Rectal smooth muscle tissue (tissue), 1 donor: Measurements from ENCODE around the gene UBA5.
A peak's percentile ranks its signal among the peaks of the same experiment; 100 is the strongest.

Source experiments
- H3K27ac ChIP-seq: one replicate; pipeline ENCODE4 v1.7.0; 2013; ENCODE audit warnings: low read depth, low read length, inconsistent platforms
- H3K27me3 ChIP-seq: one replicate; pipeline ENCODE4 v1.7.0; 2013; ENCODE audit warnings: low read length; ENCODE audit not compliant: control insufficient read depth, insufficient read depth
- H3K36me3 ChIP-seq: one replicate; pipeline ENCODE4 v1.7.0; 2013; ENCODE audit warnings: low read length; ENCODE audit not compliant: control insufficient read depth, insufficient read depth
- H3K4me1 ChIP-seq: one replicate; pipeline ENCODE4 v1.7.0; 2013; ENCODE audit warnings: low read length; ENCODE audit not compliant: control insufficient read depth, insufficient read depth
- H3K4me3 ChIP-seq: one replicate; pipeline ENCODE4 v1.7.0; 2013; ENCODE audit warnings: low read length
- H3K9ac ChIP-seq: one replicate; pipeline ENCODE4 v1.7.0; 2013; ENCODE audit warnings: low read length

The UBA5 gene

GRCh38 chr3:132690040-132690439 is 29.9 kb downstream of the UBA5 start:
- no peaks in the 10 kb centered on the region for H3K4me1 ChIP-seq
- H3K9ac ChIP-seq: no peak overlapping the region
- H3K27ac ChIP-seq: no peak overlapping the region
- H3K27me3 ChIP-seq: no peaks in the 10 kb centered on the region
- no peak overlapping the region for H3K4me3 ChIP-seq
- H3K36me3 ChIP-seq: peaks cover 22% of the 10 kb centered on the region

GRCh38 chr3:132694991-132695390 is 34.9 kb downstream of the UBA5 start:
- Histone ChIP-seq H3K9ac (no peak overlapping the region), H3K4me3 (no peak overlapping the region), H3K27ac (no peak overlapping the region), H3K36me3 (peaks cover 13% of the 10 kb centered on the region), H3K27me3 (no peaks in the 10 kb centered on the region), H3K4me1 (no peaks in the 10 kb centered on the region)

GRCh38 chr3:132695422-132695821 is 35.3 kb downstream of the UBA5 start:
- H3K27ac ChIP-seq: no peak overlapping the region
- H3K36me3 ChIP-seq: peaks cover 13% of the 10 kb centered on the region
- H3K4me3 ChIP-seq: no peak overlapping the region
- H3K4me1 ChIP-seq: no peaks in the 10 kb centered on the region
- H3K9ac ChIP-seq: no peak overlapping the region
- no peaks in the 10 kb centered on the region for H3K27me3 ChIP-seq

DNA sequence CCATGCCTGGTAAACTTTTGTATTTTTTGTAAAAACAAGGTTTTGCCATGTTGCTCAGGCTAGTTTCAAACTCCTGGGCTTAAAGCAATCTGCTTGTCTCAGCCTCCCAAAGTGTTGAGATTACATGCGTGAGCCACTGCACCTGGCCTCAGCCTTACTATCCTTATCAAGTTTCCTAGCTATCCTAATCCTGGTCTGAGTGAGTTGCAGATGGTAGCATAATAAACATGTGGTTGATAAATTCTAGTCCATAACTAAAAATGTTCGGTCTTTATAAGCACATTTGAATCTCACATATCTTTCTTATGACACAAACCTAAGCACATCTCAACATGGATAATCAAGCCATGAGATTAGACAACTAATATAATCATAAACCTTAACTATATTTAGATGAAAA is 43.6 kb downstream of the UBA5 start:
- peaks cover 18% of the 10 kb centered on the region for H3K36me3 ChIP-seq
- H3K9ac ChIP-seq: no peak overlapping the region
- no peaks in the 10 kb centered on the region for H3K27me3 ChIP-seq
- H3K4me3 ChIP-seq: no peak overlapping the region
- no peaks in the 10 kb centered on the region for H3K4me1 ChIP-seq
- no peak overlapping the region for H3K27ac ChIP-seq

DNA sequence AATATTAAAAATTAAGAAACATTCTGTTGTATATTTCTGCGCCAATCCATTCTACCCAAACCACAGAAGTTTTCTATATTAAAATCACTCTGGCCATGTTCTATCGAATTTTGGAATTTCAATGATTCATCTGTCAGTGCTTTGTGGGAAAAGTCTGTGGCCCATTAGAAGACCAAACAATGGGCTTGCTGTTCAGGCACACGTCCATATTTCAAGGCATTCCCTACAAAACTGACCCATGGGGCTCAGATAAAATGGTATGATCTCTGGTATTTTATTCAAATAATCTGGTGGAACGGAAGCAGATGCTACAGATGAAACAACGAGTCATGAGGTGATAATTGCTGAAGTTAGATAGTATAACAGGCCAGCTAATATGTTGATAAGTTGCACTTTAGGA is 49.6 kb downstream of the UBA5 start:
- H3K4me3 ChIP-seq: no peak overlapping the region
- peaks cover 12% of the 10 kb centered on the region for H3K36me3 ChIP-seq

DNA sequence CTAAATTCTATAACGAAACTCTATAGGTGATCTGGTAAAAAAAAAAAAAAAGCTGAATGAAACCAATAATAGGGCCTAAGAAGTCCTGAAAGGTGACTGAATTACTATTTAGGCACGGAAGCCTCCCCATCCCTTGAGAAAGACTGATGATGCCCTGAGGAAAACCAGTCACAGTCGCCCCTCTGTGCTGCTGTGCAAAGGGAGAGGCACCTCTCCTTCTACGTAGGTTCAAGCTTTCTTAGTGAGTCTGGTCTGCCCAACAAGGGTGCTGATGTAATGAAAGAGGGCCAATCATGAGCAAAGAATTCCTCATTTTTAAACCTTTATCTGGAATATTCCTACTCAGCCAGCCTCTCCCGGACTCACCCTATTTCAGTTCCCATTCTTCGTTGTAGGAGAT is 50.2 kb downstream of the UBA5 start:
- Histone ChIP-seq H3K4me3 (no peak overlapping the region), H3K36me3 (peaks cover 12% of the 10 kb centered on the region), H3K4me1 (no peaks in the 10 kb centered on the region), H3K27ac (no peak overlapping the region), H3K9ac (no peak overlapping the region), H3K27me3 (no peaks in the 10 kb centered on the region)

More for the DNA sequence above, 49.6 kb downstream of the UBA5 start:
- H3K4me1 ChIP-seq: no peaks in the 10 kb centered on the region
- H3K9ac ChIP-seq: no peak overlapping the region
- no peak overlapping the region for H3K27ac ChIP-seq
- no peaks in the 10 kb centered on the region for H3K27me3 ChIP-seq

DNA sequence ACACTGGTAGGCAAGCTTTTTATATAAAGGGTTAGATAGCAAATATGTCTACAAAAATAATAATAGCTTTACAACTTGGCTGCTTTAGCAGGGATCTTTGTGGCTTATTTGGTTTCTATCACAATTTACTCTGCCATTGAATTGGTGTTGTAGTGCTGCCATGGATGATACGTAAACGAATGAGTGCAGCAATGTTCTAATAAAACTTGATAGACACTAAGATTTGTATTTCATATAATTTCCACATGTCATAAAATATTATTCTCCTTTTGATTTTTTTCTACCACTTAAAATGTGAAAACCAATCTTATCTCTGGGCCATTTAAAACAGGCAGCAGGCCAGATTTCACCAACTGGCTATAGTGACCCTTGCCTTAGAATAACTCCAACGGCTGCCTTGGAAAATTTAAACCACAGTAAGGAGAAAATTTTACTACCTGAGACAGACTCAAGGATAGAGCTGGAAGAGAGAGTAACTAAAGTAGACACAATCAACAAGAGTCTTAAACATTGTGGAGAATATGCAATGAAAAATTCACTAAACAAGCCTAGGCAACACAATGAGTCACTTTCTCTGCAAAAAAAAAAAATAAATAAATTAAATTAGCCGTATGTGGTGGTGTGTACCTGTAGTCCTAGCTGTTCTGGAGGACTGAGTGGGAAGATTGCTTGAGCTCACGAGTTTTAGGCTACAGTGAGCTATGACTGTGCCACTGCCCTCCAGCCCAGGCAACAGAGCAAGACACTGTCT is 54.0 kb downstream of the UBA5 start:
- Histone ChIP-seq H3K4me1 (no peaks in the 10 kb centered on the region), H3K4me3 (no peak overlapping the region)

DNA sequence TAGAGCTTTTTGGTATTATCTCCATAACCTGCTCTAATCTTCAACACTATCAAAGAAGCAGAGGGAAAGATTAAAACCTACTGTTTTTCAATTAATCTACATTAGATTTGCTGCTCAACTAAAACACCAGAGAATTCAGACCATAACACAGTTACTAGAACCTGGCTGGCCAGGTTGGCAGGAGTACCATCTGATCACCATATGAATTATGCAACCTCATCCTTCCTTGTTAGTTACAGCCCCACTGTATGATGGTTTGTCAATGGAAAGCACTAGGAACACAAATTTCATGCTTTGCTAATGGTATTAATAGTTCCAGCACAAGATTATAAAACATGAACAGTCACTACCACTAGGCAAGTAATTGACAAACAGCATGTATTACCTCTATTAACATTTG is 56.2 kb downstream of the UBA5 start:
- Histone ChIP-seq H3K4me1 (peaks cover 6% of the 10 kb centered on the region), H3K27ac (no peak overlapping the region), H3K9ac (no peak overlapping the region), H3K27me3 (no peaks in the 10 kb centered on the region), H3K36me3 (no peaks in the 10 kb centered on the region), H3K4me3 (no peak overlapping the region)

More for the DNA sequence above, 54.0 kb downstream of the UBA5 start:
- H3K27me3 ChIP-seq: no peaks in the 10 kb centered on the region
- H3K9ac ChIP-seq: no peak overlapping the region
- H3K27ac ChIP-seq: no peak overlapping the region
- H3K36me3 ChIP-seq: no peaks in the 10 kb centered on the region

DNA sequence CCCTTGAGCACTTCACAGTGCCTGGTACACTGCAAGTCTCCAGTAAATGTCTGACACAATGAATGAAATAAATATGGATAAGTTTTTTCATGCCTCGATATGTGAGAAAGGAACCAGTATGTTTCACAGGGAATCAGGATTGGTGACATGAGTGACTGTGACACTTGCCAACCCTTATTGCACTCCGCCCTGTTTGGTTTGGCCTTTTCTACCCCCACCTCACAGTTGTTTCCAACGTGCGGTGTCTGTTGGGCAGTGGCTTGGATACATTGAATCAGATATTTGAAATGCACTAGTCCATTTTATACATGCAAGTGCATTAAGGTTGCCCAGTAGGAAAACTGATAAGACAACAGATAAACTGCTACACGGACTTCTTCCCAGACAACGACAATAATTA is 60.1 kb downstream of the UBA5 start:
- H3K4me1 ChIP-seq: peaks cover 9% of the 10 kb centered on the region
- H3K4me3 ChIP-seq: peak overlapping the region; percentile 11
- no peaks in the 10 kb centered on the region for H3K27me3 ChIP-seq
- H3K36me3 ChIP-seq: no peaks in the 10 kb centered on the region
- no peak overlapping the region for H3K9ac ChIP-seq
- H3K27ac ChIP-seq: no peak overlapping the region

GRCh38 chr3:132721479-132722164 is 61.5 kb downstream of the UBA5 start:
- H3K27ac ChIP-seq: peak overlapping the region; percentile 95
- peak overlapping the region; percentile 82 for H3K4me3 ChIP-seq
- H3K9ac ChIP-seq: peak overlapping the region; percentile 70
- peaks cover 9% of the 10 kb centered on the region for H3K4me1 ChIP-seq
- H3K36me3 ChIP-seq: no peaks in the 10 kb centered on the region
- no peaks in the 10 kb centered on the region for H3K27me3 ChIP-seq

- Histone ChIP-seq H3K4me1 (peaks cover 9% of the 10 kb centered on the region), H3K9ac (peak within 1 kb of the TSS; percentile 70), H3K27me3 (no peaks in the 10 kb centered on the region)
These were observed 62.3 kb downstream of the UBA5 start, which contains the start of gene NPHP3 for GRCh38 chr3:132722165-132723023. Gene NPHP3 (minus strand): TSS chr3:132722409. CDS start chr3:132722355, 54 bp downstream.

More at GRCh38 chr3:132722165-132723023, 62.3 kb downstream of the UBA5 start, which contains the start of gene NPHP3:
- Histone ChIP-seq H3K4me3 (peak within 1 kb of the TSS; percentile 82), H3K27ac (peak within 1 kb of the TSS; percentile 95), H3K36me3 (no peaks in the 10 kb centered on the region)
